SU-DHL-6 (cell line): ENCODE results near the gene CLEC1B.

ENCODE experiments used
- CTCF ChIP-seq: fragments of 200-600 bp; sonication (generic); IDR thresholded peaks from one replicate; pipeline ENCODE4 v1.5.1; 2017; ENCODE audit warnings: antibody characterized with exemption, mild to moderate bottlenecking, low read length, moderate library complexity; ENCODE audit not compliant: insufficient read depth, poor library complexity, severe bottlenecking
- EZH2phosphoT487 ChIP-seq: fragments of 200-600 bp; sonication (generic), shearing (Covaris generic); conservative IDR thresholded peaks from 2 replicates; pipeline ENCODE4 v1.6.1; 2018; ENCODE audit warnings: mild to moderate bottlenecking, antibody characterized with exemption, low read length, moderate library complexity, mixed read lengths

GRCh38 chr12:10027311-10027710 lies 28.4 kb upstream of the CLEC1B start:
- no peak for TF ChIP-seq CTCF
- no peak for TF ChIP-seq EZH2phosphoT487
